ENCODE results near the gene RNF133.

GRCh38 chr7:122686360-122686878, 12.5 kb downstream of the RNF133 start:
- TF ChIP-seq POLR2AphosphoS5 (IDR thresholded peaks at IDR 0.05; ENCODE audit: low read length) (no peak), EP300 (IDR thresholded peaks at IDR 0.05; ENCODE audit: borderline replicate concordance in 1 of 2, control insufficient read depth in 1 of 2, low read depth in 2 of 2, low read length in 2 of 2) (no peak), CUX1 (IDR thresholded peaks at IDR 0.05; ENCODE audit: insufficient replicate concordance, low read depth, low read length) (no peak), REST (IDR thresholded peaks at IDR 0.05; ENCODE audit: low read depth, low read length) (no peak), SIN3A (IDR thresholded peaks at IDR 0.05; ENCODE audit: low read depth, low read length) (no peak), SMC3 (IDR thresholded peaks at IDR 0.05; ENCODE audit: borderline replicate concordance, low read length) (no peak)
